ENCODE results near the gene CLCN6. TPM values are rescaled to one million over a fixed set of nuclear protein-coding genes. Genes with fewer than 3 reads are reported as not detected.

CLCN6 gene
- total and polyA plus RNA-seq, 2 of the 13 experiments (the other 11 are each of a cell fraction or from before 2014, with no cell fraction given): 14.9 to 19.3 TPM

- CTCF ChIA-PET (ENCODE audit: low intra/inter-chr PET ratio, low total read pairs): no interaction called here
- peaks cover 13 to 42% of the 10 kb centered on the region in 2 experiments; a peak in 4 of 5 replicates for H3K27me3 ChIP-seq (ENCODE audit: control insufficient read depth in 1 of 2, insufficient read depth in 2 of 2, low read length in 2 of 2)
- POLR2A ChIA-PET: interaction anchor here (1.4 kb wide), 1 partner anchor 32 kb away, joined by 3 read pairs; no protein-coding TSS in a partner anchor
- H3K4me3 ChIP-seq (replicated peaks in 1 of 3; ENCODE audit: insufficient read depth in 1 of 3, low read depth in 2 of 3, low read length in 3 of 3): no peak overlapping the region
- intact Hi-C loops (cut with micrococcal nuclease; ENCODE audit: unreplicated experiment): no loop called here
- DNase-seq (ENCODE audit: low spot score) (no peak), FAIRE-seq (no peak), ATAC-seq (0 out of 3 replicates have a peak, but pooled peaks have one; percentile 19)
- no peaks in the 10 kb centered on the region for H3K36me3 ChIP-seq (replicated peaks in 1 of 2; ENCODE audit: control insufficient read depth in 1 of 2, insufficient read depth in 2 of 2, low read length in 2 of 2)
- peaks cover 5% of the 10 kb centered on the region; the same call in 1 of the 2 replicates for H3K4me1 ChIP-seq (ENCODE audit: insufficient read depth, low read length)
- no peak overlapping the region for H3K4me2 ChIP-seq (ENCODE audit: low read depth, low read length)
- no peaks in the 10 kb centered on the region for H3K79me2 ChIP-seq (ENCODE audit: insufficient read depth, low read length)
- TF ChIP-seq ZNF749 (CRISPR knock-in tag; IDR thresholded peaks at IDR 0.05; ENCODE audit: borderline replicate concordance) (no peak), GRHL1 (CRISPR knock-in tag; conservative IDR thresholded peaks at IDR 0.05) (no peak), ZBTB34 (CRISPR knock-in tag; IDR thresholded peaks at IDR 0.05) (no peak), ZNF644 (CRISPR knock-in tag; IDR thresholded peaks at IDR 0.05; ENCODE audit: low read depth) (no peak), ZBTB37 (CRISPR knock-in tag; IDR thresholded peaks at IDR 0.05) (no peak), TOPORS (CRISPR knock-in tag; IDR thresholded peaks at IDR 0.05) (no peak), KLF6 (CRISPR knock-in tag; IDR thresholded peaks at IDR 0.05) (no peak), ZNF839 (CRISPR knock-in tag; IDR thresholded peaks at IDR 0.05; ENCODE audit: borderline replicate concordance) (no peak), ASH2L (IDR thresholded peaks at IDR 0.05; ENCODE audit: insufficient read length, low read depth, low read length) (no peak), FOSL1 (CRISPR knock-in tag; IDR thresholded peaks at IDR 0.05; ENCODE audit: borderline replicate concordance) (no peak), MBNL3 (CRISPR knock-in tag; conservative IDR thresholded peaks at IDR 0.05) (no peak), RNF219 (CRISPR knock-in tag; IDR thresholded peaks at IDR 0.05) (no peak), ZNF83 (CRISPR knock-in tag; IDR thresholded peaks at IDR 0.05; ENCODE audit: borderline replicate concordance) (no peak), E2F2 (CRISPR knock-in tag; IDR thresholded peaks at IDR 0.05; ENCODE audit: borderline replicate concordance) (no peak)
- no peak overlapping the region for H3K9ac ChIP-seq (ENCODE audit: insufficient read depth, low read depth, low read length)
- H4K20me1 ChIP-seq (ENCODE audit: insufficient read depth, low read length): no peaks in the 10 kb centered on the region
- no peak overlapping the region for H2AFZ ChIP-seq (ENCODE audit: low read length)
- 2% methylated on average over 4 of the region's 4 CpGs for WGBS (ENCODE audit: low lambda C conversion rate)
- no TSS peak for BruUV-seq (replicated peaks)
- in situ Hi-C loops (cut with HindIII; ENCODE audit: extremely low pct_ligation_motif_present, low pct_unique_long_range_greater_than_20kb): no loop called here
- H3K9me3 ChIP-seq (ENCODE audit: low read length): no peaks in the 10 kb centered on the region
- no peak overlapping the region for H3K27ac ChIP-seq (ENCODE audit: extremely low read length, insufficient read depth, low read length)
Observed at GRCh38 chr1:11768821-11769220, 37.2 kb upstream of the CLCN6 start.

Data from HepG2 (cell line).